ENCODE data around the gene RPL18. TPM values are rescaled to one million over a fixed set of nuclear protein-coding genes. Genes with fewer than 3 reads are reported as not detected.

RPL18 gene
- total RNA-seq, 1 donor from 2014 or later: 1,772 TPM

DNA sequence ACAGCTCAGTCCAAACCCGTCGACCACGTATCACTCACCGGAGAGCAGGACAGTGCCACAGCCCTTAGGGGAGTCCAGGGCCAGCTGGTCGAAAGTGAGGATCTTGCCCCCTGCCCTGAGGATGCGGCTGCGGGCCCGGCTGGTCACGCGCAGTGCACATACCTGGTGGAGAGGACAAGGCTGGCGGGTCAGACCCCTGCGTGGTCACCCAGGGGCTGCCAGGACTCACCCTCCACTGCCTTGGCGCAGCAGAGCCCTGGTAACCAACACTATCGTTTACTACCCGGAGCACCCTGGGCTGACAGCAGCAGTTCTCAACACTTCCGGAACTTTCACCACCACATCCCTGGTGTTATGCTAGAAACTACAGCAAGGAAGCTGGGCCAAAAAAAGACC lies 2.9 kb downstream of the RPL18 start:
- Mint-ChIP-seq H3K27me3 (ENCODE audit: low read depth) (peaks cover 14% of the 10 kb centered on the region), H3K27ac (ENCODE audit: unreplicated experiment) (no peak overlapping the region), H3K4me1 (peaks cover 53% of the 10 kb centered on the region), H3K36me3 (ENCODE audit: low read depth) (peaks cover 22% of the 10 kb centered on the region), H3K4me3 (peak overlapping the region; percentile 96), H3K9me3 (no peaks in the 10 kb centered on the region)
- TF ChIP-seq, protein P1, sequence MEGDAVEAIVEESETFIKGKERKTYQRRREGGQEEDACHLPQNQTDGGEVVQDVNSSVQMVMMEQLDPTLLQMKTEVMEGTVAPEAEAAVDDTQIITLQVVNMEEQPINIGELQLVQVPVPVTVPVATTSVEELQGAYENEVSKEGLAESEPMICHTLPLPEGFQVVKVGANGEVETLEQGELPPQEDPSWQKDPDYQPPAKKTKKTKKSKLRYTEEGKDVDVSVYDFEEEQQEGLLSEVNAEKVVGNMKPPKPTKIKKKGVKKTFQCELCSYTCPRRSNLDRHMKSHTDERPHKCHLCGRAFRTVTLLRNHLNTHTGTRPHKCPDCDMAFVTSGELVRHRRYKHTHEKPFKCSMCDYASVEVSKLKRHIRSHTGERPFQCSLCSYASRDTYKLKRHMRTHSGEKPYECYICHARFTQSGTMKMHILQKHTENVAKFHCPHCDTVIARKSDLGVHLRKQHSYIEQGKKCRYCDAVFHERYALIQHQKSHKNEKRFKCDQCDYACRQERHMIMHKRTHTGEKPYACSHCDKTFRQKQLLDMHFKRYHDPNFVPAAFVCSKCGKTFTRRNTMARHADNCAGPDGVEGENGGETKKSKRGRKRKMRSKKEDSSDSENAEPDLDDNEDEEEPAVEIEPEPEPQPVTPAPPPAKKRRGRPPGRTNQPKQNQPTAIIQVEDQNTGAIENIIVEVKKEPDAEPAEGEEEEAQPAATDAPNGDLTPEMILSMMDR (conservative IDR thresholded peaks at IDR 0.05): no peak
- no peak for DNase-seq (ENCODE audit: low read depth, low spot score)

DNA sequence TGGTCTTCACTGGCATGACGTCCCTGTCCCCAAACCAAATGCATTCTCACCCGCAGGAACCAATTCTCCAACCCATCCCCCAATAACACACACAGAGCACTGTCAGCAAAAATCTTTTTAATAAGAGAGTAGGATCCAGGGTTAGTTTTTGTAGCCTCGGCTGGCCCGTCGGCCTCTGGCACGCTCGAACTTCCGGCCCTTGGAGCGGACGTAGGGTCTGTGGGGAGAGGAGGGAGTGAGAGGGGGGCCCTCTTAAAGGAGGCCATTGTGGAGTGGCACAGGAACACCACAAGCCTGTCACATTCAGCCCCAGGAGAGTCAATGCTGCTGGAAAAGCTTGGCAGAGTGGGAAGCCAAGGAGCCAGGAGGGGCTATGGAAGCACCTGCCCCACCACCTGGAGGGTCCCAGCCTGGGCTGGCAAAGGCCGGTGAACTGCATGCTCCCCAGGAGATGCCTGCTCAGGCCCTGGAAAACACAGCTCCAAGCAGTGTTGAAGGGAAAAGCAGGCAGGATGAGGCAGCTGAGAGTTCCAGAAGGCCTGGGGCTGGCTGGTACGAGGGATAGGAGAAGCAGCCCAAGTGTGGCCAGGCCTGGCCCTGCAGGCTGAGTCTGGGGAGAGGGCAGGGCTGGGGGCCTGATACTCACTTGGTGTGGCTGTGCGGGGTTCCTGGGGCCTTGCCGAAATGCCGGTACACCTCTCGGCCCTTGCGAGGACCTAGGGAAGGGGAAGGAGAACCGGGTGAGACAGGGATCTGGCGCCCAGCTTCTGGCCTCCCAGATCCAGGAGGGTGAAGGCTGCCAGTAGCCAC lies 3.5 kb downstream of the RPL18 start:
- Mint-ChIP-seq H3K27ac (ENCODE audit: unreplicated experiment) (no peak overlapping the region), H3K4me1 (peaks cover 53% of the 10 kb centered on the region), H3K4me3 (peak overlapping the region; percentile 96), H3K27me3 (ENCODE audit: low read depth) (peaks cover 14% of the 10 kb centered on the region), H3K9me3 (no peaks in the 10 kb centered on the region), H3K36me3 (ENCODE audit: low read depth) (peaks cover 22% of the 10 kb centered on the region)
- TF ChIP-seq, protein P1 (conservative IDR thresholded peaks at IDR 0.05): no peak
- no peak for DNase-seq (ENCODE audit: low read depth, low spot score)

DNA sequence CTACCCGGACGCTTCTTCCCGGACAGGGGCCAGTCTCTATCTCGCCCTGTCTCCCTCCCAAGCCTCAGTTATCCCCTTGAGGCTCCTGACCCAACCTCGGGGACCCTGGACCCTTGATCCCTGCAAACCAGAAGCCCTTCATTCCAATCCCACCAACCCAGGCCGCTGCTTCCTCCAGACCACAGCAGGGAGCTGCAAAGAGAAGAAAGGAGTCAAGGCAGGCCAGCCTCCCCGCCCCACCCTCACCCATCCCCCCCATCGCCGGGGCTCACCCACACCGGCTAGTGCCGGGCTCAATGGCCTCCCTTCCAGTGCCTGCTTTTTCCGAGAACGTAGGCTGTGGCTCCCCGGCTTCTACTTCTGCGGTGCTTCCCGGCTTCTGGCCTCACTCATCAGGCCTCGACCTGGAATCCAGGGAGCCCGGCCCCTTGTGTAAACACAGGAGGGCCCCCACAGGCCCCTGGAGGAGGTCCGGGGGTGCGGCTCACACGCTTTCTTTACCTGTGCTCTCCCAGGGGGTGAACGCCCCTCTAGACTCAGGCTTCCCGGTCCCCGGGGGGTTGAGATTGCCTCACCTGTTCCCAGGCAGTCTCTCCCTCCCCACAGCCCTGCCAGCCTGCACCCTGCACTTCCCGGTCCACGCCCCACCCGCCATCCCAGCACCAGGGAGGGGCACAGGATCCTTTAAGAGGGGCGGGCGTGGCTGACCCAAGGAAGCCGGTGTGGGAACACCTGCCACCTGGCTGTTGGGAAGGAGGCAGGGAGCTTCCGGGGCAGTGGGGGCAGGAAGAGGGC lies 4.3 kb downstream of the RPL18 start, which contains the start of gene FAM83E:
TSS of gene FAM83E (minus strand) at position 641 of the 795 bp plus-strand sequence. CDS start 1,704 bp downstream, outside the sequence.
- H3K4me3 Mint-ChIP-seq: peak within 1 kb of the TSS; percentile 96
- H3K9me3 Mint-ChIP-seq: no peaks in the 10 kb centered on the region
- H3K27me3 Mint-ChIP-seq (ENCODE audit: low read depth): peaks cover 14% of the 10 kb centered on the region
- H3K4me1 Mint-ChIP-seq: peaks cover 46% of the 10 kb centered on the region
- TF ChIP-seq, protein P1 (conservative IDR thresholded peaks at IDR 0.05): no peak
- peaks cover 22% of the 10 kb centered on the region for H3K36me3 Mint-ChIP-seq (ENCODE audit: low read depth)
- no peak for DNase-seq (ENCODE audit: low read depth, low spot score)
- H3K27ac Mint-ChIP-seq (ENCODE audit: unreplicated experiment): peak within 1 kb of the TSS; percentile 2

DNA sequence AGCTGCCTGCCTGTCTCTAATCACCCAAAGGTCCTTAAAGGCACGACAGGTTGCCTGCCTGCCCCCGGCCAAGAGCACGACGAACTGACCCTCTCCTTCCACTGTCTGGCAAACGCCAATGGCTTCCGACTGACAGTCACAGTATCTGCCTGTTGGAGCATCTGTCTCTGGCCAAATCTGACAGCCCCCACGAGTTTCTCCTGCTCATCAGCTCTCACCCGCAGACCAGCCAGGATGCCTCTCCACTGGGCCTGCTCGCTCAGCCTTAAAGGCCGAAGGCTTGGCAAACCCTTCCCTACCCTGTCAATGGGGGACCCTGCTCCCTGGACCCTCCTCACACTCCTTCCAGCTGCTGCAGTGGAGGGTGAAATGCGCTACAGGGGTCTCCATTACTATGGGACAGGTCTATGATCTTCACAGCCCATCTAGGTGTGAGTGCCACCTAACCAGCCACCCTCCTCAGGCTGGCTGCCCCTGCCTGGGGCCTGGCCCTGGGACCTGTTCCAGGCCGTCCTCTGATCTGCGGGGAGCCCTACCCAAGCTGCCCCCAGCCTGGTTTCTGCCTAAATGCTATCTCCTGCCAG lies 5.0 kb downstream of the RPL18 start:
- Mint-ChIP-seq H3K4me3 (peak overlapping the region; percentile 76), H3K27me3 (ENCODE audit: low read depth) (peaks cover 12% of the 10 kb centered on the region), H3K36me3 (ENCODE audit: low read depth) (peaks cover 19% of the 10 kb centered on the region)

More for the DNA sequence above, 5.0 kb downstream of the RPL18 start:
- TF ChIP-seq, protein P1 (conservative IDR thresholded peaks at IDR 0.05): no peak
- Mint-ChIP-seq H3K9me3 (no peaks in the 10 kb centered on the region), H3K4me1 (peaks cover 39% of the 10 kb centered on the region), H3K27ac (ENCODE audit: unreplicated experiment) (peak overlapping the region; percentile 2)
- DNase-seq (ENCODE audit: low read depth, low spot score): no peak

All from neural crest cell (in vitro differentiated cells).